Ishikawa (cell line): ENCODE data around the gene ASCL2.

ENCODE experiments used
- CEBPB ChIP-seq: IDR thresholded peaks from 2 replicates; pipeline ENCODE4 v1.6.1; 2012
- CREB1 ChIP-seq: IDR thresholded peaks from 2 replicates; pipeline ENCODE4 v1.6.1; 2012; ENCODE audit warnings: low read depth
- EGR1 ChIP-seq: IDR thresholded peaks from 2 replicates; pipeline ENCODE4 v1.6.1; 2012
- EP300 ChIP-seq: IDR thresholded peaks from 2 replicates; pipeline ENCODE4 v1.6.1; 2012; ENCODE audit warnings: borderline replicate concordance
- FOXM1 ChIP-seq: IDR thresholded peaks from 2 replicates; pipeline ENCODE4 v1.6.1; 2012; ENCODE audit warnings: low read depth, borderline replicate concordance
- NFIC ChIP-seq: IDR thresholded peaks from 2 replicates; pipeline ENCODE4 v1.6.1; 2012
- RAD21 ChIP-seq: IDR thresholded peaks from 2 replicates; pipeline ENCODE4 v1.6.1; 2012; ENCODE audit warnings: low read depth
- TAF1 ChIP-seq: IDR thresholded peaks from 2 replicates; pipeline ENCODE4 v1.6.1; 2012; ENCODE audit warnings: low read depth, mild to moderate bottlenecking
- TCF12 ChIP-seq: IDR thresholded peaks from 2 replicates; pipeline ENCODE4 v1.6.1; 2012; ENCODE audit warnings: low read depth
- TEAD4 ChIP-seq: IDR thresholded peaks from 2 replicates; pipeline ENCODE4 v1.6.1; 2012
- YY1 ChIP-seq: IDR thresholded peaks from 2 replicates; pipeline ENCODE4 v1.6.1; 2012; ENCODE audit warnings: low read depth
- ZBTB7A ChIP-seq: IDR thresholded peaks from 2 replicates; pipeline ENCODE4 v1.6.1; 2012; ENCODE audit warnings: low read depth
- TF ChIP-seq, protein P1 (sequence below): IDR thresholded peaks from 2 replicates; pipeline ENCODE4 v1.6.1; 2012
- TF ChIP-seq, protein P2 (sequence below): IDR thresholded peaks from 2 replicates; pipeline ENCODE4 v1.6.1; 2012; ENCODE audit warnings: low read depth, mild to moderate bottlenecking

DNA sequence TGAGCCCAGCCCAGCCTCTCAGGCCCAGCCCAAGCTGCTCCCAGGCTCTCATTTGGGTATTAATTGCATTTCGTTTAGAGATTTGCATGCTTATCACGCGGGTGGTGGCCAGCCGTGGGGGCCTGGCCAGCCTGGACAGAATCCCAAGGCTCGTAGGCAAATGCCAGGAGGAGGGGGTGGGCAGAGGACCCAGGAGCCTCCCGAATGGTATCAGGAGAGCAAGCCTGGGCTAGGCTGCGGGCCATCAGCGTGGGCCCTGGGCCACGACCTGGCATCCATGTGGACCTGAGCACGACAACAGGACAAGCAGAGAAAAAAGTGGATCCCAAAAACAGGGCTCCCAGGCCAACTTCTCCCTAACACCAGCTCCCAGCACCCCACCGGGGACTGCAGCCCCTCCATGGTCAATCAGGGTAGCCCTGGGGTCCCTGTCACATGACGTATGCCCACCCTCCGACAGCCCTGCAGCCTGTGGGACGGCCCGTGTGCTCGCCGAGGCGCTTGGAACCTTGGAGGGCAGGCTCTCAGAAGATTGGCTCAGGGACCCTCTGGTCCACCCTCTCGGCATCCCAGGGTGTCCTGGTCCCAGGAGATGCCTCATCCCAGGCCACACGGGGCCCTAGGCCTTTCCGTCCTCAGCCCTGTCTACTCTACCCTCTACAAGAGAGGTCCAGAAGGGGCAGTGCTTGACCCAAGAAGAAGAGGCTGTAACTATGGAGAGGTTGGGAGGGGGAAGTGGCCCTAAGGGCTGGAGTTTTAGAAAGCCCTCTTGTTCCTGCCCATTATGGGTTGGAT is 8.8 kb downstream of the ASCL2 start:
- TF ChIP-seq FOXM1, result no peak
- TF ChIP-seq CREB1, result no peak
- TF ChIP-seq, protein P1, sequence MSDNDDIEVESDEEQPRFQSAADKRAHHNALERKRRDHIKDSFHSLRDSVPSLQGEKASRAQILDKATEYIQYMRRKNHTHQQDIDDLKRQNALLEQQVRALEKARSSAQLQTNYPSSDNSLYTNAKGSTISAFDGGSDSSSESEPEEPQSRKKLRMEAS, result no peak
- TF ChIP-seq NFIC, result no peak
- TF ChIP-seq CEBPB, result no peak
- TF ChIP-seq, protein P2, sequence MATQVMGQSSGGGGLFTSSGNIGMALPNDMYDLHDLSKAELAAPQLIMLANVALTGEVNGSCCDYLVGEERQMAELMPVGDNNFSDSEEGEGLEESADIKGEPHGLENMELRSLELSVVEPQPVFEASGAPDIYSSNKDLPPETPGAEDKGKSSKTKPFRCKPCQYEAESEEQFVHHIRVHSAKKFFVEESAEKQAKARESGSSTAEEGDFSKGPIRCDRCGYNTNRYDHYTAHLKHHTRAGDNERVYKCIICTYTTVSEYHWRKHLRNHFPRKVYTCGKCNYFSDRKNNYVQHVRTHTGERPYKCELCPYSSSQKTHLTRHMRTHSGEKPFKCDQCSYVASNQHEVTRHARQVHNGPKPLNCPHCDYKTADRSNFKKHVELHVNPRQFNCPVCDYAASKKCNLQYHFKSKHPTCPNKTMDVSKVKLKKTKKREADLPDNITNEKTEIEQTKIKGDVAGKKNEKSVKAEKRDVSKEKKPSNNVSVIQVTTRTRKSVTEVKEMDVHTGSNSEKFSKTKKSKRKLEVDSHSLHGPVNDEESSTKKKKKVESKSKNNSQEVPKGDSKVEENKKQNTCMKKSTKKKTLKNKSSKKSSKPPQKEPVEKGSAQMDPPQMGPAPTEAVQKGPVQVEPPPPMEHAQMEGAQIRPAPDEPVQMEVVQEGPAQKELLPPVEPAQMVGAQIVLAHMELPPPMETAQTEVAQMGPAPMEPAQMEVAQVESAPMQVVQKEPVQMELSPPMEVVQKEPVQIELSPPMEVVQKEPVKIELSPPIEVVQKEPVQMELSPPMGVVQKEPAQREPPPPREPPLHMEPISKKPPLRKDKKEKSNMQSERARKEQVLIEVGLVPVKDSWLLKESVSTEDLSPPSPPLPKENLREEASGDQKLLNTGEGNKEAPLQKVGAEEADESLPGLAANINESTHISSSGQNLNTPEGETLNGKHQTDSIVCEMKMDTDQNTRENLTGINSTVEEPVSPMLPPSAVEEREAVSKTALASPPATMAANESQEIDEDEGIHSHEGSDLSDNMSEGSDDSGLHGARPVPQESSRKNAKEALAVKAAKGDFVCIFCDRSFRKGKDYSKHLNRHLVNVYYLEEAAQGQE, result no peak
- TF ChIP-seq YY1, result no peak
- TF ChIP-seq TCF12, result no peak
- no peak for TF ChIP-seq TAF1
- no peak for TF ChIP-seq EGR1
- TF ChIP-seq RAD21, result no peak
- no peak for TF ChIP-seq TEAD4
- no peak for TF ChIP-seq EP300
- no peak for TF ChIP-seq ZBTB7A
